GM21447 (cell line): Measurements from ENCODE around the gene EXOC5.
"Not testable (repeated sequence)": the region's sequence is repeated elsewhere in the genome, so short reads cannot be mapped to it uniquely, and the experiment has no call there.

Source experiments
- ATAC-seq: cut with Tn5 transposase; IDR thresholded peaks from one replicate; pipeline ENCODE4 v1.9.1; 2021; ENCODE audit not compliant: unreplicated experiment

Gene EXOC5

DNA sequence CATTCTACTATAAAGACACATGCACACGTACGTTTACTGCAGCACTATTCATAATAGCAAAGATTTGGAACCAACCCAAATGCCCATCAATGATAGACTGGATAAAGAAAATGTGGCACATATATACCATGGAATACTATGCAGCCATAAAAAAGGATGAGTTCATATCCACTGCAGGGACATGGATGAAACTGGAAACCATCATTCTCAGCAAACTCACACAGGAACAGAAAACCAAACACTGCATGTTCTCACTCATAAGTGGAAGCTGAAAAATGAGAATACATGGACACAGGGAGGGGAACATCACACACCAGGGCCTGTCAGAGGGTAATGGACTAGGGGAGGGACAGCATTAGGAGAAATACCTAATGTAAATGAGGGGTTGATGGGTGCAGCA, 10.5 kb downstream of the EXOC5 start:
- not testable (repeated sequence) for ATAC-seq

DNA sequence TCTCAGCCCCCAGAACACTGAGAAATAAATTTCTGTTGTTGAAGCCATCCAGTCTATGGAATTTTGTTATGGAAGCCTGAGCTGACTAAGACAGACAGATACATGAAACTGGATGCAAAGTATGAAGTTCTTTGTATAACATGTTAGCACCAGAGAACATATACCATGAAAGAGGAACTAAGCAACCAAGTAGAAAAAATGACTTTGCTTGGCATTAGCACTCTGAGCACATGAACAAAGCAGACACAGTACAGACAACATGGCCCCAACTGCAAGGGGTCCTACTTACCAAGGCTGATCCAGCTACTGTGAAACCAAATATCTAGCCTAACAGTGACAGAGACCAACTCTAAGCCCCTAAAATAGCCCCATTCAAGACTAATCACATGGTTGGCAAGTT, 13.8 kb downstream of the EXOC5 start:
- ATAC-seq, result no peak

DNA sequence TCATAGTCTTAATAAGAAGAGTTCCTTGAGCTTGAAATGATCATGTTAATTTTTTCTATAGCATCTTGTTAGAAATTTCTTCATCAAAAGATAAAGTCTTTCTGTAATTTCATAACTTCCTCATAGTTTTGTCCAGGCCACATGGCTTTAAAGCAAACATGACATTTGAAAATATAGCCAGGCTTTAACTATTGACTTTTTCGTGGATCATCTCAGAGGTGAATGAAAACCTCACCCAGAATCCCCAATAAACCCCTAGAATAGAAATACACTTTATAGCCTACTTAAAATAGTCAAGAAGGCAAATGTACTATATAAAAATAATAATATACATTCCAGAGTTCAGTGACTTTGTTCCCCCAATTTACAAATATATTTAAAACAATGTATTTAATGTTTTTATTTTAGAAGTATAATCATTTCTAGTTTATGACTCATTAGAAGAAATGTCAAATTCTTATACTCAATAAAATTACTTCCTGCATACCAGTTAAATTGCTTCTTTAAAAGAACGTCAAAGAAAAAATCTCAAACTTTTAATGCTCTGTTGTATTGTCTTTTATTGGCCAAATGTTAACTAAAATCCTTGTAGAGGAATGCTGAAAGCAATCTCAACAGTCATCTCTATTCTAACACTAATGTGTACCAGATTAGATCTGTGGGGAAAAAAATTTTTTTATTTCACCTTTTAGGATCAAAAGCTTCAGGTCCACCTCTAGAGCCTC, 21.6 kb downstream of the EXOC5 start:
- ATAC-seq, result no peak

DNA sequence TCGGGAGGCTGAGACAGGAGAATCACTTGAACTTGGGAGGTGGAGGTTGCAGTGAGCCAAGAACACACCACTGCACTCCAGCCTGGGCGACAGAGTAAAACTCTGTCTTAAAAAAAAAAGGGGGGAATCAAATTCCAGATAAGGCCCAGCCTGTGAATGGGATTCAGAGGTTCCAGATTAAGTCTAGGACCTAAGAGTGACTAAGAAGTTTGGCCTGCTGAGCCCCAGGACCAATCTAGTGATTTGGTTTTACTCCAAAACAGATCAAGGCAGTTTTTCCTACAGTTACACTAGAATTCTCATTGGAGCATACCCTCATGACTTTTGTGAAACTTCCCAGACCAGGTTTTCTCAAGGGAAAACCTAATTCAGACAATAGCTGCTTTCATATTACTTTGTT, 22.8 kb downstream of the EXOC5 start:
- no peak for ATAC-seq

DNA sequence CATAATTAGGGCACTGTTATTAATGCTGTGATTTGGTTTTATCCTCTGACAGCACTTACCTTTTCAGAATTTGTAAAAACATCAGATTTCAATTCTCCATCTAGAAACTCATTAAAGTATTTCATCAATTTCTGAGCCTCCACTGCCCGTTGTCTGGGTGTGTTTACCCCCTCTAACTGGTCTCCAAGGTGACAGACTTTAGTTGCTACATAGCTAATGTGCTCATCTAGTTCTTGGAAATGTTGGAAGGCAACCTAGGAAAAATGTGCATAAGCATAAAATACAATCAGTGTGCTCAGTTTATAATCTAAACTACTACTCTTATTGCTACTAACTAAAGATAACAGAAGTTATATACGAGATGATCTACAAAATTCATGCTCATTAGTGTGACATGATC, 24.6 kb downstream of the EXOC5 start:
- ATAC-seq, result no peak

DNA sequence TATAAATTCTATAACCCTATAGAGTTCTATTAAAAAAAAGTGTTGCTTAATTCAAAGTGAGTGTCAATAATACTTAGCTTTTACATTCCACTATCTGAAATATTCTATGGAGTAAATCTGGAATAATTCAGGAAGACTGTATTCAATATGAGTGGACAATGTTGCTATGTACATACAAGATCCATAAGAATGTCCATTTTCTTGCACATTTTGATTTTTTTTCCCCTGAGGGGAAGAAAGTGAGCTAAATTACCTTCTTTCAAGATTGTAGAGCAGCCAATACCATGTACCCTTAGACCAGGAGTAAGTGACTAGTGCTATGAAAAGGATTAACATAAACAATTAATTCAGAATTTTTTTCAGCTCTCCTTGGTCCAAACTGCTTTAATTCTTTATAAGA, 25.4 kb downstream of the EXOC5 start:
- no peak for ATAC-seq

DNA sequence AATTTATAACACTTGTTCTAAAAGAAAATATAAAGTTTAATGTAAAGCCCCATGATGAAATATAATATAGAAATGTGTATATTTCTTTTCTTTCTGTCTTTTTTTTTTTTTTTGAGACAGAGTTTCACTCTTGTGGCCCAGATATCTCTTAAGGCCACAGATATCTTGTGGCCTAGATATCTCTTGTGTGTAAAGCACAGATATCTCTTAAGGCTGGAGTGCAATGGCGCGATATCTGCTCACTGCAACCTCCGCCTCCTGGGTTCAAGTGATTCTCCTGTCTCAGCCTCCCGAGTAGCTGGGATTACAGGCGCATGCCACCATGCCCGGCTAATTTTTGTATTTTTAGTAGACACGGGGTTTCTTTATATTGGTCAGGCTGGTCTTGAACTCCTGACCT, 28.6 kb downstream of the EXOC5 start:
- not testable (repeated sequence) for ATAC-seq

DNA sequence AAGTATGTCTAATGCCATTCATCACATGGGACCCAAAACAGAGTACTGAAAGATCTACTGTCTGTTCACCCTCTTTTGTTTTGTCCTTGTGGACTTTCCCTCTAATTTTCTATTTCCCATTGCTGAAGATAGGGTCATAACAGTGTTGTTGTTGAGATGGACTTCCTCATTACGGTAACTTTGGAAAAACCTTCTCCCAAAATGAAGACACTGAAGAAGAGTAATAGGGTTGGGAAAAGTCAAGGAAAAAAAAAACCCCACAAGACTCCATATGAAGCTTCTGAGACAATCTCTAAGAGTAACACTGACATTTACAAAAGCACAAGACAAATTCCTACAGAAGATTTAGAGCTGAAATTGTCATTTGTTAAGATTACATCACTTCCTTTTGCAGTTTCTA, 36.7 kb downstream of the EXOC5 start:
- no peak for ATAC-seq

DNA sequence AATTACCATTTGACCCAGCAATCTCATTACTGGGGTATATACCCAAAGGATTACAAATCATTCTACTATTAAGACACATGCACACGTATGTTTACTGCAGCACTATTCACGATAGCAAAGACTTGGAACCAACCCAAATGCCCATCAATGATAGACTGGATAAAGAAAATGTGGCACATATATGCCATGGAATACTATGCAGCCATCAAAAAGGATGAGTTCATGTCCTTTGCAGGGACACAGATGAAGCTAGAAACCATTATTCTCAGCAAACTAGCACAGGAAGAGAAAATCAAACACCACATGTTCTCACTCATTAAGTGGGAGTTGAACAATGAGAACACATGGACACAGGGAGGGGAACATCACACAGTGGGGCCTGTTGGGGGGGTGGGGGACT, 40.4 kb downstream of the EXOC5 start:
- ATAC-seq, result not testable (repeated sequence)

DNA sequence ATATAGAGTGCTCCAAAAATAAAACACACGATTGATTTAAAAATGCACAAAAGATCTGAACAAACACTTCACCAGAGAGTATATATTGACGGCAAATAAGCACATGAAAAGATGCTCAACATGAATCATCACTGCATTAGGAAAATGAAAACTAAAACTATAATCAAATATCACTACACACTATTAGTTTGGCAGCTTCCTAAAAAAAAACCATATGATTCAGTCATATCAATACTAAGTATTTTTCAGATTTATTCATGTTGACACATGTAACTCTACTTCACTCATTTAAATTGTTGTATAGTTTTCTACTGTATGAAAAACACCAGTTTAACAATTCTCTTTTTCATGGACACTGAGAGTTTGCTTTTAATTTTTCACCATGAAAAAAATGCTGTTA, 41.6 kb downstream of the EXOC5 start:
- no peak for ATAC-seq

DNA sequence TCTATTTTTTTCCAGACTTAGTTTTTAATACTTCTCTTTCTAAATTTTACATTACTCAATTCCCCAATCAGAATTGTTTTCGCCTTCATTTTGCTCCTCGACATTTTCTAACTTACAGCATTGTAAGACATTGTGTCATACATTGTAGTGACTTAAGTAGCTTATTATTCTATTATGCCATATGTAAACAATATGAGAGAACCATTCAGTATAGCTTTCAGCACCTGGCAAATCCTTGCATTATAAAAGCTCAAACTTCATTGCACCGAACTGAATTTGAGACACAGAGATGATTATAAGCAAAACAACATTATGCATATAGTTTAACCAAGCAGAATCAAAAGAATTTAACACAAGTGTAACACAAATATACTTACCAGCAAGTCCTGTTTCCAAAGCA, 46.8 kb downstream of the EXOC5 start:
- ATAC-seq, result no peak

DNA sequence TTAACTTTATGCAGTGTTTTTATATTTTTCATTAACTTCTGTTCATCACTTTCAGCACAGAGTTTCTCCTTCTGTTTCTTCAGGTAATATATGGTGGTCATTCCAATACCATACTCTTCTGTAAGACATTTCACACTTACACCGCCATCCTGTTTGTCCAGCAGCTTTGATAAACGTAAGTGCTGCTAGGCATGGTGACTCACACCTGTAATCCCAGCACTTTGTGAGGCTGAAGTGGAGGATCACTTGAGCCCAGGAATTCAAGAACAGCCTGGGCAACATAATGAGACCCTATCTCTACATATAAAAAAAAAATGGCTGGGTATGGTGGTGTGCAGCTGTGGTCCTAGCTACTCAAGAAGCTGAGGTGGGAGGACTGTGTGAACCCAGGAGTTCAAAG, 55.8 kb downstream of the EXOC5 start:
- no peak for ATAC-seq

DNA sequence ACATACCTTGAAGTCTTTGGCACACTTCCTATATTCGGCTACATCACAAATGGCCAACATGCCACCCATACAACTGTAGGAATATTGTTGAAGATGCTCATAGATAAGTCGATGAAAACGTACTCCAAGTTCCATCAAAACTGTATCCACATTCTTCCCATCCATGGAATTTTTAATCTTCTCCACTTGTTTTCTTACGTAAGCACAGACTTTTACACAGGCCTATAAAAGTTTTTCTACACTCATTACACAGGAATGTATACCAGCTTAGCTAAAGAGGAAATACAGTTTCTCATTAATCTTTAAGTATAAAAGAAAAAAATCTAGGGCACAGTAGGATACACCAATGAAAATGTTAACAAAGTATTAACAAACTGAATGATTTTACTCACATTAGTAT, 59.1 kb downstream of the EXOC5 start:
- no peak for ATAC-seq

DNA sequence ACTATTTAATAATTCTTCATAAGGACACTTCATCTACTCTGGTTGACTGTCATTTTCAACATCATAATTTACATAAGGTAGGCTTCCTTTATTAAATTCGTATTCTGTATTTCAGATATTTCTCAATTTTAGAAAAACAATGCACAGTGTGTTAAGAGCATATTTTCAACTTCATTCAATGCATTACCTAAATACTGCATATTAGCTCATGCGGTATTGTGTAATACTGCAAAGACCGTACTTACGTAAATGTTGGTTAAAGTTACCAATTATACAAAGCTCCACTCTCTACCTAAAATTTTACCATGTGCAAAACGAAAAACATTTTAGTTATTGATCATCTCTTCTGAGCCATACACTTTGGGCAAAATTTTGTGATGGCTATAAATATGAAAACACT, 62.8 kb downstream of the EXOC5 start:
- ATAC-seq, result no peak

DNA sequence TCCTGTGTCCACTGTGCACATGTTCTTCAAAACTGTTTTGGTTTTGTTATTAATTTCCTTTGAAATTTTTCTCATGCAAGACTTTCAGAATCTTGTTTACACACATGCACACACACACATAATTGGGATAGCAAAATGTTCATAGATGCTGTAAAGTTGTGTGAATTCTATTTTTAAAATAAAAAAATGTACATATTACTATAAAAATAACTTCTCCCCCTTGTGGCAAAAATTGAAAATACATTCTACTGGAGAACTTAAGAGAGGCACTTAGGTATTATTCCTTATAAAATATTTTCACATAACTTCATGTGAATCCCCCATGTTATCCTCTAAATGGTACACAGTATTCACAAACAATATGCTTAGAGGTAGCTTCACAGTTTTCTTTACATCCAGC, 66.0 kb downstream of the EXOC5 start:
- not testable (repeated sequence) for ATAC-seq

DNA sequence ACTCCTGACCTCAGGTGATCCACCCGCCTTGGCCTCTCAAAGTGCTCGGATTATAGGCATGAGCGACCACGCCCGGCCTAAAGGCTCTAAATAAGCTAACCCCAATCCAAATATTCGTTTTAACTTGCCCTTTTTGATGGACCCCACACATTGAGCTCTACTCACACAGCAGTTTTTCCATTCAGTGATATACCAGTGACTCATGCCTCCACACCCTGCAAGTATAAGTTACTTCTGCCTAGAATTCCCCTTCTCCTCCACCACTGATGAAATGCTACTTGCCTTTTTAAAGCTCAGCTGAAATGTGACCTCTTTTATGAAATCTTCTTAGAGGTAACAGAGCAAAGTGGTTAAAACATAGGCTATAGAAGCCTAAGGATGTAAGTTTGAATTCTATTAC, 68.8 kb downstream of the EXOC5 start:
- ATAC-seq, result no peak

DNA sequence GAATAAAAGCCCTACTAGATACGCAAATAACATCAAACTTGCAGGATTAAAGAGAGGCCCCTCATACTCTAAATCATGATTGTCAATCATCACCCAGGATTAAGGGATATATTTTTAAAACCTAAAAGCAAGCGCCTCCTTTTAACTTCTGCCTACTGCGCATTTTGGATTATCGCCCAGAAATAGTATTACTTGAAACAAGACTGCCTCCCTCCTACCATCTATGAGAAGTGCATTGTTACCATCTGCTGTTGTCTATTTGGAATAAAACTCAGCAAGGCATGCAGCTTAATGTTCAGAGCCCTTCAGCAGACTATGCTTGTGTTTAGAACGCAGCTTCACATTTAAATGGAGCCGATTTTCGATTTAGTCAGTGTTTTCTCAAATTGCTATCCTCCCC, 79.6 kb downstream of the EXOC5 start:
- no peak for ATAC-seq

DNA sequence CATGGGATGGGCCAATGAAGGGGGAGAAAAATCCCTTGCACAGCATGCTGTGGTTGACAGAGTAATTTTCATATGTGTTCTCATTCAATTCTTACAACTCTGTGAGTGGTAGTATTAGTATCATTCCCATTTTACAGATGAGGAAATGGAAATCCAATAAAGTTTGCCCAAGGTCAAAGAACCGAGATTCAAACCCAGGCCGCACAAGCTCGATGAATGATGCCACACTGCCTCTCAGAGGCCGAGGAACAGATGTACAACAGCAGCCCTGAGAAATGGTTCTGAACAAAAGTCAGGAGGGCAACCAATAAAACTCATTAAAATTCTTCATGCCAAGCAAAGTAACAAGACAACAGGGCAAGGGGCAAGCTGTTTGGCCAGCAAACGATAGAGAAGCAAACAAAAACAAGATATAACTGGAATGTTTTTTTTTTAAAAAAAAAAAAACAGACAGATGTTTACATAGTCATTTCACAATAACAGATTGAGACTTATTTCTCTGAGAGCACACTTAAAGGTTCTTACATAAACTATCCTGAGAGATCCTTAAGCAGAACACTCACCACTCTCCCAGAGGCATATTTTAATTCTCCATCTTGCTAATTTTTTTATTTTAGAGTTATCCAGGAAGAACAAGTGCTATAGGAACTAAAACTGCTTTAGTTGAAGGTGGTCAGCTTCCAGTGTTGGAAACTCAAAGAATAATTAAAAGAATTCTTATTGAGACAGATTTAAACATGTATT, 85.8 kb downstream of the EXOC5 start:
- ATAC-seq, result no peak

DNA sequence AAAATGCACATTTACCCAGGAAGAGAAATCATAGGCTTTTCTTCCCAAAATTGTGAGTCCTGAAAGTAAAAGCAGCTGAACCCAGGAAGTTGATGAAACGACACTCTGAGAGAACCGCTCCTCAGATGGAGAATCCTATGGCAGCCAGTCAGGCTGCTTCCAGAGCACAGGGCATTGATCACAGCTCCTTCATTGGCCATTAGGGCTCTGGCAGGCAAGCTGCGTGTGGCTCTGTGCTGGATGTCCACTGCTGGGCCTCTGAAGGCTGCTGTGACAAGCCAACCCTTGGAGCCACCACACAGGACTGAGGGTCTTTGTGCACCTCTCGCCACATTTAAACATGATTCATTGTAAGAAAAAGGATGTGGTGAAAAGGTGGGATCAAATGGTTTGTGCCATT, 89.4 kb downstream of the EXOC5 start:
- no peak for ATAC-seq

DNA sequence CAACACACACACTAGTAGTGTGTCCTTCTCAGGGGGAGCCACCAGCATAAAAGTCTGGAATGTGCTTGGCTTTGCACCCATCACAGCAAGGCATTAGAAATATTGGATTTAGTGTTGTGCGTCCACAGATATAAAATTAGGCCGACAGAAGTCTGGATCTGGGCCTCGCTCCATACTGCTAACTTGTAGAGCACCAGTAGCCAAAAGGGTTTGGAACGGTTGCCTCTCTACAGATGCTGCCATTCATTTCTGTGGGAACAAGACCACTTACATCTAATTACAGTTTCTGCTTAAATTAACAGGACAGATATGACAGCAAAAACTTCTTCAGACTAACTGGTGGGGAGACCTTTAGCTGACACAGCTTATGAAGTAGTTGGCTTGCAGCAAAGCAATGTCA, 94.2 kb downstream of the EXOC5 start:
- no peak for ATAC-seq

DNA sequence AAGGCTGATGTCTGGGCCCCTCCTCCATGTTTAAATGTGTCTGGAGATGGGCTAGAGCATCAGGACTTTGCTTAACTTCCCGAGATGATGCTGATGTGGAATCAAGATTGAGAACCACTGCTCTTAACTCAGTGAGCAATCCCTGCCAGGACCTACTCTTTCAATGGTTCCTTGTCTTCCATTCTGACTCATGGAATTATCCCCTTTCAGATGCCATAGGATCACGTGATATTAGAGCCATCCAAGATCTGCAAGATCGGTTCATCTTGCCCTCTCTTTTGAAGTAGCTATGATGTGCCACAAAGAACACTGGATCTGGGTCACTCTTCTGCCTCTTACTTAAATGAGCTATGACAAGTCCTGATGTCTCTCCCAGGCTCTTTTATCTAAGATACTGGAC, 96.8 kb downstream of the EXOC5 start:
- no peak for ATAC-seq

DNA sequence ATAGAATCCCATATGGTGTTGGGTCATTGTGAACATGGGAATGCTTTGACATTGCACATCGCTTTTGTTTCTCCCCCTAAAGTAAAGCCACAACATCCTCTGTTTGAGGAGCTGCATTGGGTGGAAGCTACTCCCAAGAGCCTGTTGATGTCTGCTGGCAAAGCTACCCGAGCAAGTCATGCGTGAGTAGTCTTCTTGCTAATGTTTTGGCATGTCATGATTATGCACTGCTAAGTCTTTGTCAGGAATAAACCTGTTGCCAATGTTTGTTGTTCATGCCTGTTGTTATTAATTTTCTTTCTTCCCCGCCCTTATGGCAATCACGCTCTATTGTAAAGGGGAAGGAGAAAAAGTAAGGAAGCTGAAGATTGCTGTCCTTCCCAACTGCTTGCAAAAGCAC, 97.3 kb downstream of the EXOC5 start:
- ATAC-seq, result no peak

DNA sequence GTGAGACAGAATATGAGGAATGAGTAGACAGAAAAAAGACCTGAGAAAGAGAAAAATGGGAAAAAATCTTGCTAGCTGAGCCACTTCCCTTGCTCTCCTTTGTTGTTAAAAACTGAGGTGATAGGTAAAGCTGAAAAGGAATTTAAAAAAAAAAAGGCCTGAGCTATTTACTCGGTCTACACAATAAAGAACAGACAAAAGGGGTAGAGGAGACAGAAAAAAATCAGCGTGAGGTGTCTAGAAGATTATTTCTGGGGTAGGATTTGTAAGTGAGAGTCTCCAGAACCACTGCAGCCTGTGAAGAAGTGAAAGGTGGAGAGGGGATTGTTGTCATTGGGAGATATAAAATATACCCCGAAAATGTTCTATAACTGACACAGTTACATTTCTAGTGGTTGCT, 98.8 kb downstream of the EXOC5 start:
- ATAC-seq, result no peak
